Measurements from ENCODE around the gene ABCC2.

Gene ABCC2

DNA sequence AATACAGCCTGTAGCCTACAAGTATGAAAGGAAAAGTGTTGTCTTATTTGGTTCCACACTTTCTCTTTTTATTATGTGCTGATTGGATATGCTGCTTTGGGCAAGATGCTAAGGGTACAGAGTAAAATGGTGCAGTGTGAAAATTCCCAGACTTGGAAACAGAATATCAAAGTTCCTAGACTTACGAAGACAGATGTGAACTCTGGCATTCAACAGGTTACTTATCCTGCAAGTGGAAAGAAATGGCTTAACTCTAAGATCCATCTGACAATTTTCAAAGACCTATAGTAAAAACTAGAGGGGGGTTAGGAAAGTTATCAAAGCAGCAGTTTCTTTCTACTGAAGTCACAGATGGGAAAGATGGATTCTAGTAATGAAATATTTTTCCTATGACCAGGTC lies 26.3 kb upstream of the ABCC2 start:
- no peak for DNase-seq (ENCODE audit: extremely low read depth, insufficient read length)
- Histone ChIP-seq H3K36me3 (ENCODE audit: control insufficient read depth, insufficient read depth, low read length) (peaks cover 6% of the 10 kb centered on the region), H3K4me3 (replicated peaks; ENCODE audit: low read depth, low read length) (no peak overlapping the region), H3K27me3 (replicated peaks; ENCODE audit: control insufficient read depth, insufficient read depth, low read length) (no peaks in the 10 kb centered on the region)
- TF ChIP-seq, protein P1, sequence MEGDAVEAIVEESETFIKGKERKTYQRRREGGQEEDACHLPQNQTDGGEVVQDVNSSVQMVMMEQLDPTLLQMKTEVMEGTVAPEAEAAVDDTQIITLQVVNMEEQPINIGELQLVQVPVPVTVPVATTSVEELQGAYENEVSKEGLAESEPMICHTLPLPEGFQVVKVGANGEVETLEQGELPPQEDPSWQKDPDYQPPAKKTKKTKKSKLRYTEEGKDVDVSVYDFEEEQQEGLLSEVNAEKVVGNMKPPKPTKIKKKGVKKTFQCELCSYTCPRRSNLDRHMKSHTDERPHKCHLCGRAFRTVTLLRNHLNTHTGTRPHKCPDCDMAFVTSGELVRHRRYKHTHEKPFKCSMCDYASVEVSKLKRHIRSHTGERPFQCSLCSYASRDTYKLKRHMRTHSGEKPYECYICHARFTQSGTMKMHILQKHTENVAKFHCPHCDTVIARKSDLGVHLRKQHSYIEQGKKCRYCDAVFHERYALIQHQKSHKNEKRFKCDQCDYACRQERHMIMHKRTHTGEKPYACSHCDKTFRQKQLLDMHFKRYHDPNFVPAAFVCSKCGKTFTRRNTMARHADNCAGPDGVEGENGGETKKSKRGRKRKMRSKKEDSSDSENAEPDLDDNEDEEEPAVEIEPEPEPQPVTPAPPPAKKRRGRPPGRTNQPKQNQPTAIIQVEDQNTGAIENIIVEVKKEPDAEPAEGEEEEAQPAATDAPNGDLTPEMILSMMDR (IDR thresholded peaks at IDR 0.05; ENCODE audit: insufficient read depth, low read length, poor library complexity, severe bottlenecking): no peak

DNA sequence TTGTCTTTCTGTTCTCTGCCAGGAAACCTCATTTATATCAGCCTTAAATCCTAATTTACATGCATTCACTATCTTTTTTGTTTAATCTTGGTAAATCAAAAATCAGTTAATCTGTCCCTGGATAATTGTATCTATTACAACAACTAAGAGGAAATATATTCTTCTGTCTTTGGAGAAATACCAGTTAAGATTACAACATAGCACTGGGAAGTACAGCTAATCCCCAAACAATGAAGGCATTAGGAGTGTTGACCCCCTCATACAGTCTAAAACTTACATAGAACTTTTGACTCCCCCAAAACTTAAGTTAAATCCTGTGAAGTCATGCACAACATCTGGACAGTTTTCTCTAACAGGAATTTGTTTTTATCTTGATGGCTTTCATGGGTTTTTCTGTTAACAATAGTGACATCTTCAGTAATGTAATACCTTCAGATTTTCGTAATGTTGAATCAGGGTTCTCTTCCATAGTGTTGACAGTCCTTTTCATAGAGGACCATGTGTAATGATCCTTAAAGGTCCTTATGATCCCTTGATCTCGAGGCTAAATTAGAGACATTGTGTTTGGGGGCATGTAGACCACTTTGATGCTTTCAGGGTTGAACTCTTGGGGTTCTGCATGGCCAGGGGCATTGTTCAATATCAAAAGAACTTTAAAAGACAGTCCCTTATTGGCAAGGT lies 24.1 kb upstream of the ABCC2 start:
- H3K27me3 ChIP-seq (replicated peaks; ENCODE audit: control insufficient read depth, insufficient read depth, low read length): no peaks in the 10 kb centered on the region
- no peak for DNase-seq (ENCODE audit: extremely low read depth, insufficient read length)
- H3K36me3 ChIP-seq (ENCODE audit: control insufficient read depth, insufficient read depth, low read length): peaks cover 6% of the 10 kb centered on the region
- no peak overlapping the region for H3K4me3 ChIP-seq (replicated peaks; ENCODE audit: low read depth, low read length)
- TF ChIP-seq, protein P1 (IDR thresholded peaks at IDR 0.05; ENCODE audit: insufficient read depth, low read length, poor library complexity, severe bottlenecking): no peak

DNA sequence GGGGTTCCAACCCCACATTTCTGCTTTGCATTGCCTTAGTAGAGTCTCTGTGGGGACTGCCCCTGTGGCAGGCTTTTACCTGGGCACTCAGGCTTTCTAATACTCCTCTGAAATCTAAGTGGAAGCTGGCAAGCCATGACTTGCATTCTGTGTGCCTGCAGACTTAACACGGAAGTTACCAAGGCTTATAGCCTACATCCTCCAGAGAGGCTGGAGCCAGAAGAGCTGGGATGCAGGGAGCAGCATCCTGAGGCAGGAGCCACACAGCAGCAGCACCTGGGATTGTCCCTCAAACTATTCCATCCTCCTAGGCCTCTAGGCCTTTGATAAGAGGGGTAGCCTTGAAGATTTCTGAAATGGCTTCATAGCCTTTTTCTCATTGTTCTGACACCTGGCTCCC lies 22.1 kb upstream of the ABCC2 start:
- Histone ChIP-seq H3K27me3 (replicated peaks; ENCODE audit: control insufficient read depth, insufficient read depth, low read length) (no peaks in the 10 kb centered on the region), H3K36me3 (ENCODE audit: control insufficient read depth, insufficient read depth, low read length) (peaks cover 6% of the 10 kb centered on the region), H3K4me3 (replicated peaks; ENCODE audit: low read depth, low read length) (no peak overlapping the region)
- DNase-seq (ENCODE audit: extremely low read depth, insufficient read length): no peak
- TF ChIP-seq, protein P1 (IDR thresholded peaks at IDR 0.05; ENCODE audit: insufficient read depth, low read length, poor library complexity, severe bottlenecking): no peak

DNA sequence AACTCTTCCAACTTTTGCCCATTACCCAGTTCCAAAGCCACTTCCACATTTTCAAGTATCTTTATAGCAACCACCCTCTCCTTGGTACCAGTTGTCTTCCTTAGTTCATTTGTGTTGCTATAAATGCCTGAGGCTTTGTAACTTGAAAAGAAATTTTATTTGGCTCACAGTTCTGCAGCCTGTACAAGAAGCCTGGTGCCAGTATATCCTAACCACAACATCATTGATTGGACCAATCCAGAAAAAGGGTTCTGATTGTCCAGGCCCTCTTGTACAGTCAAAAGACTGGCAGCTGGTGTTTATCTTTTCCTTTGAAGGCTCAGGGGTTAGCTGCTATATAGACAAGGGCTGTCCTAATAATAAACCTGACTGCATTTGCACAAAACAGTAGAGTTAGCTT lies 21.1 kb upstream of the ABCC2 start:
- TF ChIP-seq, protein P1 (IDR thresholded peaks at IDR 0.05; ENCODE audit: insufficient read depth, low read length, poor library complexity, severe bottlenecking): no peak
- no peak for DNase-seq (ENCODE audit: extremely low read depth, insufficient read length)
- no peak overlapping the region for H3K4me3 ChIP-seq (replicated peaks; ENCODE audit: low read depth, low read length)

DNA sequence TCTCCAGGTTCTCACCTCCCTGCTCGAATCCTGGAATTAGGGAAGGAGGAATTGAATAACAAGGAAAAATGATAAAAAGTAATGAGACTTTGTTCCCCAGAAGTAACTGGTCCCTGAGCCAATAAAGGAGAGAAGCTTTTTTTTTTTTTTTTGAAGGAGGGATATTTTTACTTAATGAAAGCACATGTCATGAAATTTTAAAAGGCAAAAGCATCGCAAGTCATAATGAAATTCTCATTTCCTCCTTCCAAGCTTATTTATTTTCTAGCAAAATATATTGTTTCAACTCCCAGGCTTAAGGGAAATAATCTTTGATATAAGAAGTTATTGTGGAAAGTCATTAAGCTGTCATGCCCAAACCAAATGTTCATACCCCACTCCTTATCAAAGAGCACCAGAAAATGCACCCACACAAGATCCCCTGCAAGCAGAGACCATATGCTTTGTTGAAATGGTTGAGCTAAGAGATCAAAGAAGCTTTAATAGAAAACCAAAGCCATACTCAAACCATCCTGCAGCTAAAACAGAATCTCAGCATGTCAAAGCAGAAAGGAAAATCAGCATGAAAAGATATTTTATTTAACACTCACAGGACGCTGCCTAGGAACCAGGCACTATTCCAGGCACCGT lies 16.7 kb upstream of the ABCC2 start:
- no peaks in the 10 kb centered on the region for H3K27me3 ChIP-seq (replicated peaks; ENCODE audit: control insufficient read depth, insufficient read depth, low read length)
- TF ChIP-seq, protein P1 (IDR thresholded peaks at IDR 0.05; ENCODE audit: insufficient read depth, low read length, poor library complexity, severe bottlenecking): no peak
- DNase-seq (ENCODE audit: extremely low read depth, insufficient read length): no peak
- no peaks in the 10 kb centered on the region; the same call in 1 of the 2 replicates for H3K36me3 ChIP-seq (ENCODE audit: control insufficient read depth, insufficient read depth, low read length)
- no peak overlapping the region for H3K4me3 ChIP-seq (replicated peaks; ENCODE audit: low read depth, low read length)

More for the DNA sequence above, 21.1 kb upstream of the ABCC2 start:
- Histone ChIP-seq H3K36me3 (ENCODE audit: control insufficient read depth, insufficient read depth, low read length) (peaks cover 6% of the 10 kb centered on the region), H3K27me3 (replicated peaks; ENCODE audit: control insufficient read depth, insufficient read depth, low read length) (no peaks in the 10 kb centered on the region)

Data from GM06990 (cell line).